NCI-H226 (cell line): Measurements from ENCODE around the gene GATC.
A peak's percentile ranks its signal among the peaks of the same experiment; 100 is the strongest.
"Not testable (repeated sequence)": the region's sequence is repeated elsewhere in the genome, so short reads cannot be mapped to it uniquely, and the experiment has no call there.

Source experiments
- DNase-seq: peaks from one replicate; pipeline ENCODE4 v3.0.0-alpha.2; 2015

The GATC gene

DNA sequence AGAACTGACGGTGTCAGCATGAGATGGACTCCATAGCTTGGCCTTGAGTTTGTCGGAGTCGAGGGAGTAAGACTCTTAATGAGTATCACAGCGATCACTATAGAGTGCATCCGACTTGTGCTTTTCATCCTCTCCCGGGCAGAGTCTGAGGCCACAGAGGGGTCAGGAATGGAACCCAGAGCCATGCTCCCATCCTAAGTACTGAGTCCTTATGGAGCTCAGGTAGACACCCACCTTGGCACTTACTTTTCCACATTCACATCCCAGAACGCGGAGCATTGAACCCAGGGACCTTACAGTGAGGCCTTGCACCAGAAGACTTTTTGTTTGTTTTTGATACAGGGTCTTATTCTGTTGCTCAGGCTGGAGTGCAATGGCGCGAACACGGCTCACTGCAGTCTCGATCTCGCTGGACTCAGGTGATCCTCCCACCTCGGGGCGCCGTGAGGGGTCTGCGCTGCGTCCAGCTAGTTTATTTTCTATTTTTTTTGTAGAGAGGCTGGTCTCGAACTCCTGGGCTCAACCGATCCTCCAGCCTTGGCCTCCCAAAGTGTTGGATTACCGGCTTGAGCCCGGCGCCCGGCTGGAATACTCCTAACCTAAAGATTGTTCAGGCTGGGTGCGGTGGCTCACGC lies 24.0 kb downstream of the GATC start:
- no peak for DNase-seq

DNA sequence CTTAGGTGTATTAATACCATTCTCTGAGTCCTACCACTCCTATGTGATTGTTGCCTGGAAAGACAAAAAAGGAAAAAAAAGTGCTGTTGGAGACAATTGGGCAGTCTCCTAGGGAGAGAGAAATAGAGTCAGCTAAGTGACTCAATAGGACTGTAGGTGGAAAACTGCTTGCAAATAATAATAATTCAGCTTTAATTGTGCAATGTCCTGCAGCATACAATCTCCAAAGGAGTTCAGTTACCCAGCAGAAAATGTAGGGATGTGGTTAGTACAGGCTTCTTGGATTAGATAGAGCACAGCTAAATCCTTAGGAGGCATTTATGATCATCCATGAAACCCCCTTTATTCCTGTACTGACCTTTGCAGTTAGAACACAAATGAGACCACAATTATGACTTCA lies 26.3 kb downstream of the GATC start:
- DNase-seq = peak; percentile 10

DNA sequence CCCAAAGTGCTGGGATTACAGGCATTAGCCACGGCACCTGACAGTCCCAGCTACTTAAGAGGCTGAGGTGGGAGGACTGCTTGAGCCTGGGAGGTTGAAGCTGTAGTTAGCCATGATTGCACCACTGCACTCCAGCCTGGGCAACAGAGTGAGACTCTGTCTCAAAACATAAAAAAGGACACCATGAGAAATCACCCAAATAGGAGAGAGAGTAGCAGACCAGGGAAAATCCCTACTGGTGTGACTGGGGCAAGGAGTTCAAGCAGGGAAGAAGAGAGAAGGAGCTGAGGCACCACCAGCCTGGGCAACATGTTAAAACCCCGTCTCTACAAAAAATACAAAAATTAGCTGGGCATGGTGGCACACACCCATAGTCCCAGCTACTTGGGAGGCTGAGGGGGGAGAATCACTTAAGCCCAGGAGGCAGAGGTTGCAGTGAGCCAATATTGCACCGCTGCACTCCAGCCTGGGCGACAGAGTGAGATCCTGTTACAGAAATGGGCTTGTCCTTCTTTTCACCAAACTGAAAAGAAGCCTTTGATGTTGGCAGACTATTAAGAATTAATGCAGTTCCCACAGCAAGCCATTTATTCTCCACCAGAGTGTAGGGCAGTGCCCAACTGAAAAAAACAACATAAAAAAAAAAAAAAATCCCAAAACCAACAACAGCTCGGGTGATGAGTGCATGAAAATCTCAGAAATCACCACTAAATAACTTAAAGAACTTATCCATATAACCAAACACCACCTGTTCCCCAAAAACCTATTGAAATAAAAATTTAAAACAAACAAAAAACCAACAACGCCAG lies 27.8 kb downstream of the GATC start:
- DNase-seq = no peak

DNA sequence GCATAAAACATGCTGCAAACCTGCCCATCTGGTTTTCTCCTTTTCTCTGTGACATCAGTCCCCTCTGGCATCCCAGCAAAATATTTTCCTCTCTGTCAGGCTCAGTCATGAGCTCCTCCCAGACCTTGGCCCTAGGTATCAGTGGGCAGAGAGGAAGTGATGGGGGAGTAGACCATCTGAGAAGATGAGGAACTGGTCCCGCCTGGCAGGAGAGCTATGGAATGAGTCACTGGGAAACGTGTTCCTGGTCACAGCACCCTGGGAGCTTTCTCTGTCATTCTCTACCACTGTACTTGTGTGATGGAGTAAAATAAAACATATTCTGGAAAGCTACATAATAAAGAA lies 28.3 kb downstream of the GATC start:
- peak; percentile 88 for DNase-seq

DNA sequence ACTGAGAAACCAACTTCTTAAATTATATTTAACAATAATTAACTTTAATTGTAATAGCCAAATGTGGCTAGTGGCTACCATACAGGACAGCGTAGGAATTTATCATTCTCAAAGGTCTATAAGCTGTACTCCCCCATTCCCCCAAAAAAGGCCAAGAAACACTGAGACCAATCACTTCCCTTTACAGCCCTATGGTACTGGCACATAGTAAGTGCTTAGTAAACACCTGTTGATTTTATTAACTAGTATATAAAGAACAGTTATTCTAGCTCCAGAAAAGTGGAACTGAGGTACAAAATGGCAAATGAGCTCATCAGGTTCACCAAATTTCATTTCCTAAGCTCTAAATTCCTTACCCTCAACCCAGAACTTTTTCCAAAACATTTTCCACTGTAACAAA lies 29.4 kb downstream of the GATC start:
- no peak for DNase-seq

DNA sequence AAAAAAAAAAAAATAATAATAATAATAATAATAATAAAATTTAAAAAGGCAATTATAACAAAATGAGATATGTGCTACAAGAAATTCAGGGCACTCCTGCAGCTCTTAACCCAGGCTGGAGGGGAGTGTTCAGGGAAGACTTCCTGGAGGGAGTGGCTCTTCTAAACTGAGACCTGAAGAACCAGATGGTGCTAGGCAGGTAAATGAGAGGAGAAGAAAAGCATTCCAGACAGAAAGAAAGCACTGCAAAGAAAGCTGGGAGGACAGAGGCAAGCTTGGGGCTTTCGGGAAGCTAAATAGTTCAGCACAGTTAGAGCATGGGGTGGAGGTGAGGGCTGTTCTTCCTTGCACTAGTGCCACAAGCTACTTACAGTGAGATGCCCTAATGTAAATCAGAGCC lies 33.2 kb downstream of the GATC start:
- DNase-seq = no peak

DNA sequence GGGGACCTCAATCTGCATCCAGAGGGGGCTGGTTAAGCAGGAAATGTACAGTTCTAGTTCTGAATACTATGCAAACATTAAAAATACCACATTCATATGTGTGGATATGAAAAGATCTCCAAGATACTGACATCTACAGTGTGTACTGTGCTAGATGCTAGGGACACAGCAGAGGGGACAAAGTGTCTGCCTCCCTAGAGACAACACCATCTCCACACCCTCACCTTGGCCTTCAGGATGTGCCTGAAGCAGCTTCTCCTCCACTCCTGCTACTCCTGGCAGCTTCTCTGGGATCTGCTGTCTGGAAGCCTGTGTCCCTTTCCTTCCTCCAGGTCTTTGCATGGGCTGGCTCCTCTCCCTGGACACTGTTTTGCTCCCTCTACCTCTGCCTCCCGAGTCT lies 34.0 kb downstream of the GATC start:
- no peak for DNase-seq

DNA sequence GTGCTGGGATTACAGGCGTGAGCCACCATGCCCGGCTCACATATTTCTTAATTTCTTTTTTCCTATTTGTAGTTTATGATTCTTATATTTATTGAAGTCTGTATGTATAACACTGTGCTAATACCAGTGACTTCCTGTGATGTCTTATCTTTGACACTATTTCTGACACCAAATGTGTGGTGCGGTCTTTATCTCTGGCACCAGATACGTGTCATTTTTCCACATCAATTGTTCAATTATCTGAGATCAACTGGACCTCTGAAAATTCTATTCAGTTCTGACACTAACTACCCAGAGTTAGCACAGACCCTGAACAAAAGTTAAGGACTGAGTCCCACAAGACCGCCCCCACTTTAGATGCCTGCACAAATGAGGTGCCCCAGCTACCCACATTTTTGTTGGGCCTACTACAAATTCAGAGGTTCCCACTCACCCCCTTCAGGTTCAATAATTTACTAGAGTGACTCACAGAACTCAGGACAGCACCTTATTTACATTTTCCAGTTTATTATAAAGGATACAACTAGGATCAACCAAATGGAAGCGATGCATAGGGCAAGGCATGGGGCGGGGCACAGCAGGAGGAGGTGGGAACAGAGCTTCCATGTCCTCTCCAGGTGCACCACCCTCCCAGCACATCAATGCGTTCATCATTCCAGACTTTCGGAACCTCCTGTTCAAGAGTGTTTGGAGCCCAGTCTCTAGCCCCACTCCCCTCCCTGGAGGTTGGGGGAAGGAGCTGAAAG lies 35.0 kb downstream of the GATC start:
- no peak for DNase-seq

DNA sequence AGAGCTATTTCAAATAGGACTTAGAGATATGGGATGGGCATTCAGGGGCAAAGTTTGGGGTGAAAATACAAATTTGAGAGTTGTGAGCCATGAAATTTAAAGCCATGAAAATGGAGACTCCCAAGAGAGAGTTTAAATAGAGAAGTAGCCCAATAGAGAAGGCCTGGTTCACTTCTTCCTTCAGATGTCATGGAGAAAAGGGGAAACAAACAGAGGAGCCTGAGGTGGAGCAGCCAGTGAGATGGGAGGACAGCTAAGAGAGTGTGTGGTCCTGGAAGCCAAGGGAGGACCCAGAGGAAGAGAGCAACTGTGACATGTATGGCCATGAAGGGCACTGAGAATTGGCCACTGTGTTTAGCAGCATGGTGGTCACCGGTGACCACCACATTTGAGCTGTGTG lies 37.4 kb downstream of the GATC start:
- no peak for DNase-seq

DNA sequence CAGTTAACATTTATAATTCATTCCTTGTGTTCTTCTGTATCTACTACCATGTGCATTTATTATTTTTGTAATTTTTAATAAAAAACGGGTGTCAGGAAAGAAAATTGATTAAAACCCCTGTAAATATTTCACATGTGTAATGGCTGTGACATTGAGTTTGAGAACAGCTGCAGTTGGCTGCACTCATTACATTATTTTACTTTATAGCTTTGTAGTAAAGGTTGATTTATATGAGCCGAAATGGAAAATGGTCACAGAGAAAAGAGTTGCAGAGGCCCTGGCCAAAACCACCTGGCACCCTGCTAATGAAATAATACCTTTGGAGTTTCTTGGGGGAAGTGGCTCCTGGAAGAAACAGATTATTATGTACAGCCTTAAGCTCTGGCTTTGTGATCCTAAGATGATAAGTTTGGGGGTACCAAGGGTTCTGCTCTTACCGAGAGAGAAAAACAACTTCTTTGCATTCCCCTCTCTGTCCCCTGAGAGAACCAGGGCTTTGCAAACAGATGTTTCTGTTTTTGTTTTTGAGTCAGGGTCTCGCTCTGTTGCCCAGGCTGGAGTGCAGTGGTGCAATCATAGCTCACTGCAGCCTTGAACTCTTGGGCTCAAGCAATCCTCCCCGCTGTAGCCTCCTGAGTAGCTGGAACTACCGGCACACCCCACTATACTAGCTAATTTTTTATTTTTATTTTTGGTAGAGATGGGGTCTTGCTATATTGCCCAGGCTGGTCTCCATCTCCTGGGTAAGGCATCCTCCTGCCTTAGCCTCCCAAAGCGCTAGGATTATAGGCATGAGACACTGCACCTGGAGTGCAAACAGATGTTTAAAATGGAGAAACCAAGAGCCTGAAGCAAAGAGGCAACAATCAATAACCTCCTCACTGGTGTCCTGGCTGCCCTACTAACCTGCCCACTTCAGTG lies 40.0 kb downstream of the GATC start:
- no peak for DNase-seq

DNA sequence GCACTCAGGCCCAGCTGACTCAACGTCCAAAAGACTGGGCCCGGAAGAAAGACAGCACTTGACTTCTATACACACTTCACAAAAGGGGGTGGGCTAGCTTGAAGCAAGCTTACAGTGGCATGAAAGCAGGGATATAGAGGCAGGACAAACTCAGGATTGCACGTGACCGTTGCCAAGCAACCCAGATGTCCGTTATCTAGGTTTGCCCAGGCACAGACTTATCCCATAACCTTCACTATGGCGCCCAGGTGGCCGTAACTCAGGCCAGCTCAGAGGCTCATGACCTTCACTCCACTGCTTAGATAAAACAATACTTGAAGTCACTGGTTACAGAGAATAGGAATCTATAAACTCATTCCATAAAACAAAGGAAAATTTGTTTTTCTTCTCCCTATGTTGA lies 41.3 kb downstream of the GATC start:
- not testable (repeated sequence) for DNase-seq

DNA sequence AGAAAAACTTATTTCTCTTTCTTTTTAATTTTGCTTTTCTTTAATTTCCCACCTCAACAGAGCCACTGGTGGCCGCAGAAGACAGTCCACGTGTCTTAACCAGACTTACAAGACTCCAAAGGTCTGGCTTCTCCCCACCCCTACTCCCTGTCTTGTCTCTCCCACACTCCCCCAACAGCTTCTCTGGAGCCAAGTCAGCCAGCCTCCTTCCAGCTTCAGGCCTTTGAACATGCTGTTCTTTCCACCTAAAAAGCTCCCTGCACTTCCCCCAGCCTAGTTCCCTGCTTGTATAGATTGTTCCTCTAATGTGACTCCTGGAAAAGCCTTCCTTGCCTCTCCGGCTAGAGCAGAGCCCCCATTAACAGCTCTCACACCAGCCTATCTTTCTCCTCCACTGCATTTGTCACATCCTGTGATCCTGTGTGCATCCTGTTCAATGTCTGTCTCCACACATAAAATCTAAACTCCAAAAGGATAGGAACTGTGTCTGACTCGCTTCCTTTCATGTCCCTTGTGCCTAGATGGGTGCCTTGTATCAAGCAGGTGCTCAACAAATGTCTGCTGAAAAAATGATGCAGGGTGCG lies 41.9 kb downstream of the GATC start:
- DNase-seq = no peak

DNA sequence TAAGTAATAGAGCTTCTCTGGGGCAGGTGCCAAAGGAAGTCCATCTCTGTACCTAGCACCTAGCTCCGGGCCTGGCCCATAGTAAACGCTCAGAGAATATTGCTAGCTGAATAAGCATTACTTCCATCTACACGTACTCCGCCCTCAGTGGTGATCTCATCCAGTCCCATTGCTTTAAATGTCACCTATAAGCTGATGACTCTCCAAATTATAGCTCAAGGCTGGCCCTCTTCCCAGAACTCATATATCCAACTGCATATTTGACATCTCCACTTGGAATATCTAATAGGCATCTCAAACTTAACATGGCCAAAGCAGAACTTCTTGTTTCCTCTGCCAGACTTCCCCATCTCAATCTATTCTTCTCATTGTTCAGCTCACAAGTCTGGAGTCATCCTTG lies 42.8 kb downstream of the GATC start:
- no peak for DNase-seq

DNA sequence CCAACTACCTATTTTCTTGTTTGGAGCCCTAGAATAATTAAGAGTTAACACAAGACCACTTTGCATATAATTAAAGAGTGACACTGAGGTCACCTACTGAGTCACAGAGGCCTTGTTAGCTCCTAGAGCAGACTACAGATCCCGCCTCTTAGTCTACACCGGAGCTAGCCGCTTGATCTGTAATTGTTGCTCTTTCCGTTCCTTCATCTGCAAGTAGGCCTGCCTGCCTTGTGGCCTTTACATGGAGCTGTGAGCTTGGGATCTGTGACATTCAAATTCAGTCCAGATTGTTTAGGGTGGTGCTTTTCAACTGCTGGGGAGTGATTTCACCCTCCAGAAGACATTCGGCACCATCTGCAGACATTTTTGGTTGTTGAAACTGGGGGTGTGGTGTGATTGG lies 44.1 kb downstream of the GATC start:
- DNase-seq = no peak

DNA sequence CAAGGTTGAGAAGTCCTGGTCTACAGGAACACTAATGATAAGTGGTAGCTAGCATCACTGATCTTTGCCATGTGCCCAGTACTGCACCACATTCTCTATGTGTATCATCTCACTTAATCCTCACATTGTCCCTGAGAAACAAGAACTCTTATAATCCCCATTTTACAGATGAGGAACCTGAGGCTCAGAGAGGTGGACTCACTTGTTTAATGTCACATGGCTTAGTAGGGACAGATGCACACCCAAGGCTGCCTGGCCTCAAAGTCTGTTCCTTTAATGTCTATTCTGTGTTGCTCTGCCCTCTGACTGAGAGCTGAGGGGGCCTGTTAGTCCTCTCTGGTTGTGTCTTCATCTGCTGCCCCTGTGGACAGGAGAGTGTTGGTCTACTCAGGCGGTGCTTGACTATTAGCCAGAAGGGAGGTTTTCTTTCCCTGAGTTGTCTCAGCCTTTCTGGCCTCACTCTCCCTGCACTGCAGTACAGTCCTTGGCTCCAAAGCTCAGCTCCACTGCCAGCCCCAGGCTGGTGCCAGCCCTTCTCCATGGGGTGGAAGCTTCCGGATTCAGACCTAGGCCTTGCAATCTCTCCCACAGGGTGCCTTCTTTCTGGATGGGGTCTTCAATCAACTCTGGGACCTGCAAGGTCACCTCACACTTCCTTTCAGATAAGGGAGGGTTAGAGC lies 44.7 kb downstream of the GATC start:
- no peak for DNase-seq

DNA sequence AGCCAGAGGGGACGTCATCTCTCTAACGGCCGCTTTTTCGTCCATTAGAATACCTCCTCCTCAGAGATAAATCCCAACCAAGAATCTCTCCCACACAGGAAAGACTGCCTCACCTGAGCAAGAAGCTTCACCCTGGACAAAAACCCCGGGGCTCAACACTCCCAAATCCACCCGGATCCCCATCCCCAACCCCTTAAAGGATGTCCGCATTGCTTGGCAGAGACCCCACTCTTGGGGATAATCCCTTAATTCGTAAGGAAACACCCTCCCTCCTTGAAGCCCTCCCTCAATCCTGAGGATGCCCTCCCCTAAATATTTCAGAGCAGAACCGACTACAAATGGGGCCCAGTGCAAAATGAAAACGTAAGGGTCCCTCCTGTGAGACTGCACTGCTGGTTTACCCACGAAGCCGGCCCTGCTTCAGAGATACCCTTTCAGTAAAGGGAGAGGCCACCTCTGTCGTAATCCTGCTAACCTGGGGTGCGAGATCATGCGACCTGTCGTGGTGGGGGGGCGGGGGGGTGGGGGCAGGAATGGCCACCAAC lies 49.0 kb downstream of the GATC start:
- DNase-seq = no peak

DNA sequence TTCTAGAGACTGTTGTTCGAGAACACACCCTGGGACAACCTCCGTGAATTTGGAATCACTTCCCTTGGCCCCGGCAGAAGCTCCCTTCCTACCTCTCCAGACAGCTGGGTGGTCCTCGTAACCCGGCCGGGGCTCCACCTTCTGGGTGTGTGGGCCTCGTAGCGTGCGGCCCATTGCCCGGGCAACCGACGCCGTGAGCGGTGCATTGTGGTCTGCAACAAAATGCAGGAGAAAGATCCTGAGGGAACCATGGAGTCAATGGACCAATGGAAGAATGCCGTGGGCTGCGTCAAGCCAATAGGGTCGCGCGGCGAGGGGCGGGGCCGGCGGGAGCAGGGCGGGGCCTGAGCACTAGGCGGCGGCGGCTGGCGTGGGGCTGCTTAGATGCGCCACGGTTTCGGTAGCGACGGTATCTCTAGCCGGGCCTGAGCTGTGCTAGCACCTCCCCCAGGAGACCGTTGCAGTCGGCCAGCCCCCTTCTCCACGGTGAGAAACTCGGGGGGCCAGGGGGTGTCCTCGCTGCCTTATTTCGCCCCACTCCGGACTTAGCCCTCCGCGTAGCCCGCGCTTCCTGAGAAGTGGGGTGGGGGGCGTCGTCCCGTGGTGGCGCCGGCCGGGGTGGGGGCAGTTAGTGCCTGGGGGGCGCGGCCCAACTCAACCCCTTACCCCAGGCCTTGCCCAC lies 49.6 kb downstream of the GATC start, which contains the start of gene DYNLL1:
TSS of gene DYNLL1 (plus strand) at position 383 of the 682 bp plus-strand sequence. CDS start 309 bp downstream, outside the sequence.
- DNase-seq = peak; percentile 89

DNA sequence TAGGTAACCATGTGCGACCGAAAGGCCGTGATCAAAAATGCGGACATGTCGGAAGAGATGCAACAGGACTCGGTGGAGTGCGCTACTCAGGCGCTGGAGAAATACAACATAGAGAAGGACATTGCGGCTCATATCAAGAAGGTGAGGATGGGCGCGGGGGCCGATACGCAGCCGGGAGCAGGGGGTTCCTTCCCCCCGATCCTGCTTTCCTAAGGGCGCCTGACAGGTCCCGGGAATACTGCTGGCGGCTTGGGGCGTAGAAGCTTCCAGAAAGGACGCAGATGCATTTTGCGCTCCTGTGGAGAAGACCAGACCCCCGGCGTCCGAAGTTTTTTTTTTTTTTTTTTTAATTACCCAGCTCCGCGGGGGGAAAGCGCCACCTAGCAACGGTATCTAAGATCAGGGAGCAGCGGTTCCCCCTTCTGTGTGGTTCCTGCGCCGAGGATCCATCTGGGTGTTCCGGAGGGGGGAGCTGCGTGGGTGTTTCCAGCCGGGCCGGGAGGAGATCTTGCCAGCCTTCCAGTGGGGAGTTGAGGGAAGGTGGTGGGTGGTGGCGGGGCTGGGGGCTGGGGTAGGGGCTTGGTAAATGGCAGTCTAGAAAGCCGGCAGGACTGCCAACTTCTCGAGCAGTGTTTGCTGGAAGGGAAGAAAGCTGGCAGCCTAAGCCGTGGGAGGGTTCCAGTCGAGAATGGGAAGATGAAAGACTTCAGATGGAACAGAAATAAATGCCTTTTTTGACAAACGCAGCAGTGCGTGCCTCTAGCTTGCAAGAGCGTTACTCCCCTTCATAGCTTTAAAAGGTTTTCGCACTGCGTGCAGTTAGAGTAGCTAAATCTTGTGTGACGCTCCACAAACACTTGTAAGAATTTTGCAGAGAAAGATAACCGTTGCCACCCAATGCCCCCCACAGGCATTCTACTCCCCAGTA lies 50.4 kb downstream of the GATC start:
- peak; percentile 43 for DNase-seq

DNA sequence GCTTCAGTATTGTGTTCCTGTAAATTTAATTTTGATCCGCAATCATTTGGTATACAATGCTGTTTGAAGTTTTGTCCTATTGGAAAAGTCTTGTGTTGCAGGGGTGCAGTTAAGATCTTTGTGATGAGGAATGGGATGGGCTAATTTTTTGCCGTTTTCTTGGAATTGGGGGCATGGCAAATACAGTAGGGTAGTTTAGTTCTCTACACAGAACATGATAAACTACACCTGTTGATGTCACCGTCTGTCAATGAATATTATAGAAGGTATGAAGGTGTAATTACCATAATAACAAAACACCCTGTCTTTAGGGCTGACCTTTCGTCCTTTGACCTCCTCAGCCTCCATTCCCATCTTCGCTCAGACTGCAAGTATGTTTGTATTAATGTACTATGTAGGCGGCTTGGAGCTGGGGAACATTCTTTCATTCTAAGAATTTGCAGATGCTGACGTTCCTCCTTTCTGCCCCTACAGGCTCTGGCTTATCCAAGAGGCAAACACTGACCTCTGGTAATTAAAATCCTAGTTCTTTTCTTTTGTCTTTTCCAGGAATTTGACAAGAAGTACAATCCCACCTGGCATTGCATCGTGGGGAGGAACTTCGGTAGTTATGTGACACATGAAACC lies 51.4 kb downstream of the GATC start:
- no peak for DNase-seq
